IMR-90 (cell line): ENCODE data around the gene B3GAT1. TPM values are rescaled to one million over a fixed set of nuclear protein-coding genes. Genes with fewer than 3 reads are reported as not detected.

Experiments
- ATAC-seq: fragments of 200-7000 bp; cut with Tn5 transposase; 2 replicates; pipeline ENCODE4 v1.9.1; 2020; ENCODE audit warnings: low read depth, mild to moderate bottlenecking, moderate library complexity
- BruUV-seq: library from RNA; stranded (reverse); fragments of 400-500 nt; replicated peaks from 2 replicates; lab custom pipeline; 2021; lab: Mats Ljungman, UMichigan
- CTCF ChIA-PET: fragments of 300-600 bp; formaldehyde crosslinking; extraction: SDS; loops from one replicate; lab custom pipeline; 2021; ENCODE audit warnings: antibody characterized with exemption; lab: Yijun Ruan, JAX
- POLR2A ChIA-PET: fragments of 300-600 bp; sonication (Branson Sonifier 250); formaldehyde crosslinking; loops from one replicate; lab custom pipeline; 2022; ENCODE audit warnings: antibody characterized with exemption; ENCODE audit not compliant: unreplicated experiment; lab: Charles Lee
- DNase-seq: peaks from one replicate; pipeline ENCODE4 v3.0.0; 2013
- H2AFZ ChIP-seq: replicated peaks from 2 replicates; pipeline ENCODE3; 2013; ENCODE audit warnings: low read length, mild to moderate bottlenecking; ENCODE audit not compliant: poor library complexity
- H2AK5ac ChIP-seq: 2 replicates; pipeline ENCODE4 v1.6.1; 2013; ENCODE audit warnings: low read depth, low read length, inconsistent platforms
- H2AK9ac ChIP-seq: replicated peaks from 2 replicates; pipeline ENCODE3; 2013; ENCODE audit warnings: mild to moderate bottlenecking, low read depth, low read length, moderate library complexity; ENCODE audit not compliant: poor library complexity
- H2BK120ac ChIP-seq: 2 replicates; pipeline ENCODE4 v1.6.1; 2013; ENCODE audit warnings: low read depth, low read length, inconsistent platforms
- H2BK15ac ChIP-seq: 3 replicates; pipeline ENCODE4 v1.6.1; 2013; ENCODE audit warnings: low read depth, low read length, inconsistent platforms
- H2BK20ac ChIP-seq: 2 replicates; pipeline ENCODE4 v1.6.1; 2013; ENCODE audit warnings: low read depth, mild to moderate bottlenecking, inconsistent platforms, low read length, moderate library complexity
- H2BK5ac ChIP-seq: 2 replicates; pipeline ENCODE4 v1.6.1; 2013; ENCODE audit warnings: mild to moderate bottlenecking, low read depth, low read length, inconsistent platforms; ENCODE audit not compliant: poor library complexity, severe bottlenecking
- H3K14ac ChIP-seq: replicated peaks from 2 replicates; pipeline ENCODE4 v1.6.1; 2013; ENCODE audit warnings: low read depth, low read length, inconsistent platforms
- H3K18ac ChIP-seq: 2 replicates; pipeline ENCODE4 v1.6.1; 2013; ENCODE audit warnings: low read depth, low read length, control low read depth
- H3K23ac ChIP-seq: 2 replicates; pipeline ENCODE4 v1.6.1; 2013; ENCODE audit warnings: low read depth, low read length, inconsistent platforms
- H3K27ac ChIP-seq: 2 replicates; pipeline ENCODE4 v1.5.1; 2013; ENCODE audit warnings: mild to moderate bottlenecking, control low read depth, low read length; ENCODE audit not compliant: insufficient read depth
- H3K27me3 ChIP-seq: 2 replicates; pipeline ENCODE4 v1.6.1; 2013; ENCODE audit warnings: low read length; ENCODE audit not compliant: control insufficient read depth, insufficient read depth
- H3K36me3 ChIP-seq: 2 replicates; pipeline ENCODE4 v1.6.1; 2013; ENCODE audit warnings: low read length, mixed read lengths; ENCODE audit not compliant: control insufficient read depth, insufficient read depth
- H3K4ac ChIP-seq: 2 replicates; pipeline ENCODE4 v1.6.1; 2013; ENCODE audit warnings: low read depth, low read length, inconsistent platforms
- H3K4me1 ChIP-seq: 2 replicates; pipeline ENCODE4 v1.6.1; 2013; ENCODE audit warnings: low read length, mixed read lengths; ENCODE audit not compliant: control insufficient read depth, insufficient read depth
- H3K4me2 ChIP-seq: 2 replicates; pipeline ENCODE4 v1.6.1; 2013; ENCODE audit warnings: low read depth, mild to moderate bottlenecking, control low read depth, low read length, moderate library complexity
- H3K4me3 ChIP-seq: 2 replicates; pipeline ENCODE4 v1.5.1; 2013; ENCODE audit warnings: low read depth, mild to moderate bottlenecking, control low read depth, low read length, moderate library complexity; ENCODE audit not compliant: insufficient read depth
- H3K56ac ChIP-seq: 2 replicates; pipeline ENCODE4 v1.6.1; 2013; ENCODE audit warnings: low read length, inconsistent platforms; ENCODE audit not compliant: insufficient read depth; ENCODE audit errors: extremely low read depth
- H3K79me1 ChIP-seq, 2 experiments: 2 replicates each; pipeline ENCODE4 v1.6.1; 2013; ENCODE audit warnings: low read length in 2 of 2, inconsistent platforms in 1 of 2, low read depth in 1 of 2
- H3K9ac ChIP-seq: 2 replicates; pipeline ENCODE4 v1.6.1; 2013; ENCODE audit warnings: low read depth, low read length, control low read depth
- H3K9me1 ChIP-seq: 2 replicates; pipeline ENCODE4 v1.6.1; 2013; ENCODE audit warnings: low read length, inconsistent platforms; ENCODE audit not compliant: insufficient read depth
- H3K9me3 ChIP-seq: 2 replicates; pipeline ENCODE4 v1.6.1; 2013; ENCODE audit warnings: low read length; ENCODE audit not compliant: control insufficient read depth, insufficient read depth
- H4K20me1 ChIP-seq: 2 replicates; pipeline ENCODE4 v1.6.1; 2013; ENCODE audit warnings: low read length, inconsistent platforms; ENCODE audit not compliant: insufficient read depth
- H4K5ac ChIP-seq: 2 replicates; pipeline ENCODE4 v1.6.1; 2013; ENCODE audit warnings: mild to moderate bottlenecking, low read depth, low read length, control low read depth
- H4K8ac ChIP-seq, 2 experiments: 2 replicates each; pipeline ENCODE4 v1.6.1; 2013; ENCODE audit warnings: low read depth in 2 of 2, low read length in 2 of 2, control low read depth in 1 of 2, inconsistent platforms in 1 of 2
- H4K91ac ChIP-seq: 2 replicates; pipeline ENCODE4 v1.6.1; 2013; ENCODE audit warnings: low read depth, low read length, inconsistent platforms; ENCODE audit not compliant: insufficient read depth
- BHLHE40 ChIP-seq: fragments of 150-350 bp; IDR thresholded peaks from 2 replicates; pipeline ENCODE4 v1.6.1; 2016; ENCODE audit warnings: mild to moderate bottlenecking, low read depth, low read length
- CHD1 ChIP-seq: IDR thresholded peaks from 2 replicates; pipeline ENCODE4 v1.6.1; 2012; ENCODE audit warnings: low read depth, low read length, improper control_type of control experiment
- FOS ChIP-seq: fragments of 150-350 bp; IDR thresholded peaks from 2 replicates; pipeline ENCODE4 v1.6.1; 2016; ENCODE audit warnings: low read depth, low read length
- MAFK ChIP-seq: IDR thresholded peaks from 2 replicates; pipeline ENCODE4 v1.6.1; 2012; ENCODE audit warnings: low read depth, low read length, improper control_type of control experiment
- MXI1 ChIP-seq: IDR thresholded peaks from 2 replicates; pipeline ENCODE4 v1.6.1; 2012; ENCODE audit warnings: low read depth, mild to moderate bottlenecking, low read length, moderate library complexity, borderline replicate concordance
- RAD21 ChIP-seq: IDR thresholded peaks from 2 replicates; pipeline ENCODE4 v1.6.1; 2012; ENCODE audit warnings: low read length, improper control_type of control experiment
- RCOR1 ChIP-seq: IDR thresholded peaks from 2 replicates; pipeline ENCODE4 v1.6.1; 2012; ENCODE audit warnings: mild to moderate bottlenecking, low read length, improper control_type of control experiment; ENCODE audit not compliant: insufficient replicate concordance
- SMC3 ChIP-seq: fragments of 150-350 bp; IDR thresholded peaks from 2 replicates; pipeline ENCODE4 v1.6.1; 2016; ENCODE audit warnings: low read depth, mild to moderate bottlenecking, antibody characterized with exemption, low read length, moderate library complexity
- WGBS, 2 experiments: methylation state at CpG; one replicate each; pipeline versions ENCODE4 v1.1.5 to v1.1.7; 2013; ENCODE audit warnings: missing lambda C conversion rate in 2 of 2; ENCODE audit not compliant: insufficient read length in 1 of 2; ENCODE audit errors: extremely low coverage in 2 of 2; 5-methylcytosine and 5-hydroxymethylcytosine counted together
- dilution Hi-C: fragments of 300-500 bp; cut with HindIII; formaldehyde crosslinking; loops from one replicate; pipeline ENCODE4 v1.14.3; 2018; ENCODE audit warnings: low sequenced_read_pairs; ENCODE audit not compliant: unreplicated experiment
- in situ Hi-C: fragments of 300-500 bp; cut with MboI; formaldehyde crosslinking; loops from 3 replicates; pipeline ENCODE4 v1.14.3; 2019; ENCODE audit warnings: low sequenced_read_pairs, inconsistent platforms, mixed read lengths
- intact Hi-C: fragments of 100-400 bp; cut with micrococcal nuclease; formaldehyde crosslinking; loops from 2 replicates; pipeline ENCODE4 v1.10.0; 2022
- polyA plus RNA-seq, 3 experiments: library from polyadenylated mRNA; depleted of rRNA; stranded (reverse); fragments of >200 nt; gene quantifications; 2 replicates each; pipeline ENCODE4 v1.2.3, GENCODE V29; 2012; ENCODE audit warnings: low replicate concordance in 1 of 3
- total RNA-seq: library from RNA; depleted of rRNA; stranded (reverse); fragments of >200 nt; gene quantifications from 2 replicates; pipeline ENCODE4 v1.2.3, GENCODE V29; 2012
- TF ChIP-seq, protein P1 (sequence below): fragments of 150-350 bp; IDR thresholded peaks from 2 replicates; pipeline ENCODE4 v1.6.1; 2016; ENCODE audit warnings: low read depth, mild to moderate bottlenecking, low read length, moderate library complexity, borderline replicate concordance
- TF ChIP-seq, protein P2 (sequence below): fragments of 150-350 bp; IDR thresholded peaks from 2 replicates; pipeline ENCODE4 v1.6.1; 2017; ENCODE audit warnings: mild to moderate bottlenecking, antibody characterized with exemption, low read length, low read depth

B3GAT1 gene
- total and polyA plus RNA-seq, 2 of the 4 experiments (the other 2 are of a cell fraction) = not detected

DNA sequence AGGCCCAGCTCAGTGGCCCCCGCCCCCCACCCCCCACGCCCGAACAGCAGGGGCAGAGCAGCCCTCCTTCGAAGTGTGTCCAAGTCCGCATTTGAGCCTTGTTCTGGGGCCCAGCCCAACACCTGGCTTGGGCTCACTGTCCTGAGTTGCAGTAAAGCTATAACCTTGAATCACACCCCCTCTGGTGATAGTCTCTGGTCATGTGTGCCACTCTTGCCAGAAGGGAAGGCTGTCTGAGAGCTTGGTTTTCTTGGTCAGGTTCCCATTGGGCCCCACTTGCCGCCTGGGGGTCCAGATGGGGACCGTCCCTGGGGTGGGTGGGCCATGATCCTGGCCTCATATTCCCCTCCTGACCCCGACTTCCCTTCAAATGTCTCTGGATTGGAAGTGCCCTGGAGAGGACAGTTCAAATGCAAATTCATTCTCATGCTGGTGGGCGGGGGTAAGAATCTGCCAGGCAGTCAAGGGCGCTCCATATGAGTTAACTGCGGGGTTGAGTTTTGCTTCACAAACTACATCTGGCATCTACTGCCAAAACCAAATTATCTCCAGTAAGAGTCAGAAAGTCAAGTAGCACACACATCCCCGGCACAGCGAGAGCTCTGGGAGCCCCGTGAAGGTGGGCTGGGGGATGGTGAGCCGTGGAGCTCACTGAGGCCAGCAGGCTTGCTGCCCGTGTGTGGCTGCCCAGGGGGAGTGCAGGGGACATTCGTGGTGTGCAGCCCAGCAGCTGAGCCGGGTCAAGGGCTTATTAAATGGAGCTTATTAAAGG is 35.7 kb downstream of the B3GAT1 start:
- Histone ChIP-seq H3K4ac (no peak overlapping the region), H3K4me3 (no peak overlapping the region), H3K23ac (no peak overlapping the region), H3K27me3 (no peaks in the 10 kb centered on the region), H3K27ac (no peak overlapping the region), H2BK5ac (no peak overlapping the region), H3K9me3 (peaks cover 44% of the 10 kb centered on the region), H4K20me1 (no peaks in the 10 kb centered on the region), H4K91ac (no peak overlapping the region), H4K5ac (no peak overlapping the region), H2BK20ac (no peak overlapping the region), H2BK120ac (no peak overlapping the region), H3K18ac (no peak overlapping the region), H3K56ac (no peak overlapping the region), H3K9me1 (no peaks in the 10 kb centered on the region), H3K36me3 (no peaks in the 10 kb centered on the region), H3K9ac (no peak overlapping the region), H3K79me1 (no peaks in the 10 kb centered on the region), H2AK5ac (no peak overlapping the region), H3K14ac (no peak overlapping the region), H2AK9ac (no peak overlapping the region), H3K4me2 (no peak overlapping the region), H3K4me1 (no peaks in the 10 kb centered on the region), H2AFZ (no peak overlapping the region), H2BK15ac (no peak overlapping the region), H4K8ac (no peak overlapping the region)
- CTCF ChIA-PET = no interaction called here
- dilution Hi-C loops (no loop called here), intact Hi-C loops (no loop called here), in situ Hi-C loops (no loop called here)
- POLR2A ChIA-PET = no interaction called here
- no peak for DNase-seq
- WGBS, 2 experiments = 0% methylated on average over 2 of the region's 18 CpGs; no CpG with 5 or more reads in 1 of the 2 experiments
- BruUV-seq = no TSS peak
- TF ChIP-seq RAD21 (no peak), CHD1 (no peak), RCOR1 (no peak), BHLHE40 (no peak), MAFK (no peak), SMC3 (no peak), MXI1 (no peak), FOS (no peak)
- TF ChIP-seq, protein P1, sequence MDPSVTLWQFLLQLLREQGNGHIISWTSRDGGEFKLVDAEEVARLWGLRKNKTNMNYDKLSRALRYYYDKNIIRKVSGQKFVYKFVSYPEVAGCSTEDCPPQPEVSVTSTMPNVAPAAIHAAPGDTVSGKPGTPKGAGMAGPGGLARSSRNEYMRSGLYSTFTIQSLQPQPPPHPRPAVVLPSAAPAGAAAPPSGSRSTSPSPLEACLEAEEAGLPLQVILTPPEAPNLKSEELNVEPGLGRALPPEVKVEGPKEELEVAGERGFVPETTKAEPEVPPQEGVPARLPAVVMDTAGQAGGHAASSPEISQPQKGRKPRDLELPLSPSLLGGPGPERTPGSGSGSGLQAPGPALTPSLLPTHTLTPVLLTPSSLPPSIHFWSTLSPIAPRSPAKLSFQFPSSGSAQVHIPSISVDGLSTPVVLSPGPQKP = no peak
- TF ChIP-seq, protein P2, sequence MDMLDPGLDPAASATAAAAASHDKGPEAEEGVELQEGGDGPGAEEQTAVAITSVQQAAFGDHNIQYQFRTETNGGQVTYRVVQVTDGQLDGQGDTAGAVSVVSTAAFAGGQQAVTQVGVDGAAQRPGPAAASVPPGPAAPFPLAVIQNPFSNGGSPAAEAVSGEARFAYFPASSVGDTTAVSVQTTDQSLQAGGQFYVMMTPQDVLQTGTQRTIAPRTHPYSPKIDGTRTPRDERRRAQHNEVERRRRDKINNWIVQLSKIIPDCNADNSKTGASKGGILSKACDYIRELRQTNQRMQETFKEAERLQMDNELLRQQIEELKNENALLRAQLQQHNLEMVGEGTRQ = no peak
- ATAC-seq = no peak
